ENCODE measurements around the gene ATE1.

ATE1 gene

GRCh38 chr10:121816197-121816596, 111.6 kb downstream of the ATE1 start:
- TF ChIP-seq TAF1 (IDR thresholded peaks at IDR 0.05; ENCODE audit: borderline replicate concordance, insufficient read depth, low read length) (no peak), POLR2AphosphoS5 (IDR thresholded peaks at IDR 0.05; ENCODE audit: low read depth, low read length) (no peak), REST (IDR thresholded peaks at IDR 0.05; ENCODE audit: insufficient read depth in 1 of 2, low read depth in 2 of 2, low read length in 2 of 2) (no peak), FOXP2 (optimal IDR thresholded peaks at IDR 0.05; ENCODE audit: borderline replicate concordance, extremely low read depth, extremely low read length, insufficient read depth) (no peak), SIN3A (IDR thresholded peaks at IDR 0.05; ENCODE audit: borderline replicate concordance, insufficient read depth, low read length) (no peak)

- no peak for TF ChIP-seq POLR2AphosphoS5 (IDR thresholded peaks at IDR 0.05; ENCODE audit: low read depth, low read length)
These were observed 114.0 kb downstream of the ATE1 start for GRCh38 chr10:121813857-121814256.

- no peak for TF ChIP-seq REST (IDR thresholded peaks at IDR 0.05; ENCODE audit: insufficient read depth in 1 of 2, low read depth in 2 of 2, low read length in 2 of 2)
- TF ChIP-seq POLR2AphosphoS5 (IDR thresholded peaks at IDR 0.05; ENCODE audit: low read depth, low read length): no peak
- TF ChIP-seq FOXP2 (optimal IDR thresholded peaks at IDR 0.05; ENCODE audit: borderline replicate concordance, extremely low read depth, extremely low read length, insufficient read depth): no peak
- no peak for TF ChIP-seq SIN3A (IDR thresholded peaks at IDR 0.05; ENCODE audit: borderline replicate concordance, insufficient read depth, low read length)
- no peak for TF ChIP-seq TAF1 (IDR thresholded peaks at IDR 0.05; ENCODE audit: borderline replicate concordance, insufficient read depth, low read length)
These were observed 114.5 kb downstream of the ATE1 start for GRCh38 chr10:121813211-121813815.

GRCh38 chr10:121812031-121812430, 115.8 kb downstream of the ATE1 start:
- no peak for TF ChIP-seq FOXP2 (optimal IDR thresholded peaks at IDR 0.05; ENCODE audit: borderline replicate concordance, extremely low read depth, extremely low read length, insufficient read depth)
- TF ChIP-seq TAF1 (IDR thresholded peaks at IDR 0.05; ENCODE audit: borderline replicate concordance, insufficient read depth, low read length): no peak
- TF ChIP-seq REST (IDR thresholded peaks at IDR 0.05; ENCODE audit: insufficient read depth in 1 of 2, low read depth in 2 of 2, low read length in 2 of 2): no peak
- no peak for TF ChIP-seq SIN3A (IDR thresholded peaks at IDR 0.05; ENCODE audit: borderline replicate concordance, insufficient read depth, low read length)
- TF ChIP-seq POLR2AphosphoS5 (IDR thresholded peaks at IDR 0.05; ENCODE audit: low read depth, low read length): no peak

- TF ChIP-seq FOXP2 (optimal IDR thresholded peaks at IDR 0.05; ENCODE audit: borderline replicate concordance, extremely low read depth, extremely low read length, insufficient read depth) (no peak), POLR2AphosphoS5 (IDR thresholded peaks at IDR 0.05; ENCODE audit: low read depth, low read length) (no peak), SIN3A (IDR thresholded peaks at IDR 0.05; ENCODE audit: borderline replicate concordance, insufficient read depth, low read length) (no peak), REST (IDR thresholded peaks at IDR 0.05; ENCODE audit: insufficient read depth in 1 of 2, low read depth in 2 of 2, low read length in 2 of 2) (no peak), TAF1 (IDR thresholded peaks at IDR 0.05; ENCODE audit: borderline replicate concordance, insufficient read depth, low read length) (no peak)
These were observed 116.4 kb downstream of the ATE1 start for GRCh38 chr10:121811386-121811785.
